Forelimb muscle (tissue), 1 donor: Measurements from ENCODE around the gene GATA3. TPM values are rescaled to one million over a fixed set of nuclear protein-coding genes. Genes with fewer than 3 reads are reported as not detected.

Experiments
- DNase-seq: peaks from one replicate; pipeline ENCODE4 v3.0.0-alpha.2; 2013; ENCODE audit warnings: low read depth
- polyA plus RNA-seq: library from polyadenylated mRNA; unstranded; fragments of 120-200 nt; gene quantifications from one replicate; pipeline ENCODE4 v1.2.1, GENCODE V29; 2013; ENCODE audit not compliant: insufficient read length

Gene GATA3
- polyA plus RNA-seq, 1 donor = 0.33 TPM

DNA sequence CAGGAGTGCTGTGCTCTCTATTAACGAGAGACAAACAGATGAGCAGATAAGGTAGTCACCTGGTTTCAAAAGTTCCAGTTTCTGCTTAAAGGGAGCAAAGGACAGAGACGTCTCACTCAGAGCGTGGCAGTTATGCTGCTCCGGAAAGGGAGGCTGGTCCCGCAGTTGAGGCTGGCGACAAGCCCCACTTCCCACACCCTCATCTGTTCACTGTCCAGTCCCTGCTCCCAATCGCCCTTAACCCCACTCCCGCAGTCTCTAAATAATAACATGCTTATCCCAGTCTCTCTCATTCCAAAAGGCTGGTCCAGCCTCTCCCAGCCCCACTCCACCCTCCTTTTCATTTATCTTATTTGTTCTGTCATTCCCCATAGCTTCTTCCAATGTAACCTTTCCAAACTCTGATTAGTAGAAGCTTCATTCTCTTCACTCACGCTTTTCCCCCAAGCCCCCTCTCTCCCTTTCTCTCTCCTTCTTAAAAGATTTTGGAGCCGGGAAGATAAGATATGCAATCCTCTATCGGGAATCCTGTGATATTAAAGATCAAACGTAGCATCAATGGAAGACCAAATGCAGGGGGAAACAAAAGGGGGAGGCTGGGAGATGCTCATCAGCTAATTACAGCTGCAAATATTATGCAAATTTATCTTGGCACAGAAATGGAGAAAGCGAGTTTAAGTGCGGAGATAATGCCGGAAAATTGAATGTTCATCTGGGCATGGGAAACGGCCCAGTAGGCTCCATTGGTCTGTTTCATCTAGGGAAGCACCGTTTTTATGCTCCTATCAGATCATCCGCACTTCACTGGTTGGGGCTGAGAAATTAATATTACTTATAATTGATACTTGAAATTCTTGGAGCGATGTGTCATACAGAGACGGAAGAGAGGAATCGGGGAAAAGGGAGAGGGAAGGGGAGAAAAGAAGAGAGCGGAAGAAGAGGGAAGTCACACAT, 16.3 kb upstream of the GATA3 start:
- DNase-seq = no peak

DNA sequence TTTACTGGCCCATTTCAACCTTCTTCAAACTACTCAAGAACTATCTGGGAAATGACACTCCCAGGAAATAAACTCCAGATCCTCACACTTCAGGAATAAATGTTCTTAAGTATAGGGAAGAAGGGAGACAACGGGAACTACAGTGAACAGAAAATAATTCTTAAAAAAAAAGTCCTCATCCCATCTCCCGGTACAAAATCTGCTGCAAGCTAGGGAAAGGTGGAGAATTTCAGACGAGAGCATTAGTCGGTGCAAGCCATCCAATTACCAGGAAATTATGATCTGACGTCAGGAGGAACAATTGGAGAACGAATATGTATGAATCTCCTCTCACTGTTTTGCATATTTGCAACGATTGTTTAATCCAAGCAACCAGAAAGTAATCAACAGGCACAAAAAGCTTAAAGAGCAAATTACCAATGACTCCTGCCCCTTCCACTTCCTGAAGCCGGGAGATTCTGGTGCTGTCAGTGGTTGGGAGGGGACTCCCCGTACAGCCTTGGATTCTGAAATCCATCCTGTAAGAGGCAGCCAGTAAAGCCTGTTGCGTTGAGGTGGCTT, 15.1 kb upstream of the GATA3 start:
- DNase-seq = no peak

DNA sequence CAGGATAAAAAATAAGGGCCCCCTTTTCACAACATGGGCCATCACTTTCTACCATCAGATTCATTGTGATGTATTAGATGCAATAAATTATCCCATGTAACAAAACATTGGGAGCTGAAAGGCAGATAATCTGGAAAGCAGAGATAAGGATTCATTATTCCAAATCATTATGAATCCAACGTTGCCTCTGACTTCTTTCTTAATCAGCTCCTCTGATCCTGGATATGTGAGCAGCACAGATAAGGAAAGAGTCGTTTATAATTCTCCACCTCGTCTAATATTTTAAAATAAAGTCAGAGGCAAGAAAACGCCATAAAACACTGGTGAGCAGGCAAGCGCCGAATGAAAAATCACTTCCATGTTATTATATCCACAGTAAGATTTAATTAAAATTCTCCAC, 13.8 kb upstream of the GATA3 start:
- DNase-seq = no peak

DNA sequence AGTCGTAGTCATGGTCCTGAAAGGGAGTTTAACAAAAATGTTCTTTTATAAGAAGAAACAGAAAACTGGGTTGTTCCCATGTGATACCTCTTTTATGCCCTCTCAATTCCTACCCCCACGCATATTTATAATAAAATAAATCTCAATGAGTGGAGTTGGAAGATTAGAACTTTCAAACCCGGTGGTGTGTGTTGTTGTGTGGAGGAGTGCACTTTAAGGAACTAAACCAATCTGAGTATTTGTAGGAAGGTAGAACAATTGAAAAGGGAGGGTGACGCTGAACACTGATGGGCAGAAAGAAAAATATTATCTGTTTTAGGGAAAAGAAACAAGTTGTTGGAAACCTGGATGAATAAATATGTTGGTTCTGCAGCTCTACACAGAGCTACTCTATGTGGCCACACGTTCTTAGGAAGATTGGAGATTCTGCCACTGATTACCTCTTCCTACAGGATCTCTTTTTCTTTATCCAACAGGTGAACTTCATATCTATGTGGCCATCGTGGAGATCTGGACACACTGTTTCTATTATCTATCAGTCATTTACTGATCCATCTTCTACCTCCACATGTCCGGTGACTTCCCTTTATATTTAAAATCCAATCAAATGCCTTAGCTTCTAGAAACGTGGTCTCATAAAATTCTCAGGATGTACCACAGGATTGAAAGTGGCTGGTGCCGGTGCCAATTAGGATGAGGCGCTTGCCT, 13.1 kb upstream of the GATA3 start:
- DNase-seq = no peak

DNA sequence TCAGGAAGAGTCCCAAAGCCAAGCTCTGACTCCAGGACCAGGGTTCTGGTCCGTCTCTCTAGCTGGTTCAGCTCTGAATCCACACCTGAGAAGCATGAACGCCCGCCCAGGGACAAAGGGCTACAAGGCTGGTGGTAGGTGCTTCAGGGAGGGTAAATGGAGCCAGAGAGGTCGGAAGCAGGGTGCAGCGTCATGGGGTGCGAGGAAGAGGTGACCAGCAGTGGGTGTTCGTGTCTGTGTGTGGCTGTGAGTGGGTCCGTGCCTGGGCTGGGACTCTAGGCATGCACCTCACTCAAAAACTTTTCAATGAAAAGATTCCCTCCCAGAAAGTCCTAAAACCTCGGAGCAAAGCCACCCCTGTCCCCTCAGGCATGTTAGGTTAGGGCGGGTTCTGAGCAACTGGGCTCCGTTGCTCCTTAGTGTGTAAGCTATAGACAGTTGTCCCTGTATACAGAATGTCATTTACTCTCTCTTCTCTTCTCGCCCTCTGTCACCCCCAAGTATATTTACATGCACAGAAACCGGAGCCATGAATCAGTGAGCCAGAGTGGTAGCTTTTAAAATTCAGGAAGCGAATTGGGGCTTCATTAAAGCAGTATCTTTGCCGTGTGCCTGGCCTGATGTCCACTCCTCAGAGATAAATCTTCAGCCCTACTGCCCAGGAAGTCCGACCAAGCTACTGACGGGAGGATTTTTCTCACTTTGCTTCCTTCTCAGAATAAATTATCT, 12.3 kb upstream of the GATA3 start:
- DNase-seq = no peak

DNA sequence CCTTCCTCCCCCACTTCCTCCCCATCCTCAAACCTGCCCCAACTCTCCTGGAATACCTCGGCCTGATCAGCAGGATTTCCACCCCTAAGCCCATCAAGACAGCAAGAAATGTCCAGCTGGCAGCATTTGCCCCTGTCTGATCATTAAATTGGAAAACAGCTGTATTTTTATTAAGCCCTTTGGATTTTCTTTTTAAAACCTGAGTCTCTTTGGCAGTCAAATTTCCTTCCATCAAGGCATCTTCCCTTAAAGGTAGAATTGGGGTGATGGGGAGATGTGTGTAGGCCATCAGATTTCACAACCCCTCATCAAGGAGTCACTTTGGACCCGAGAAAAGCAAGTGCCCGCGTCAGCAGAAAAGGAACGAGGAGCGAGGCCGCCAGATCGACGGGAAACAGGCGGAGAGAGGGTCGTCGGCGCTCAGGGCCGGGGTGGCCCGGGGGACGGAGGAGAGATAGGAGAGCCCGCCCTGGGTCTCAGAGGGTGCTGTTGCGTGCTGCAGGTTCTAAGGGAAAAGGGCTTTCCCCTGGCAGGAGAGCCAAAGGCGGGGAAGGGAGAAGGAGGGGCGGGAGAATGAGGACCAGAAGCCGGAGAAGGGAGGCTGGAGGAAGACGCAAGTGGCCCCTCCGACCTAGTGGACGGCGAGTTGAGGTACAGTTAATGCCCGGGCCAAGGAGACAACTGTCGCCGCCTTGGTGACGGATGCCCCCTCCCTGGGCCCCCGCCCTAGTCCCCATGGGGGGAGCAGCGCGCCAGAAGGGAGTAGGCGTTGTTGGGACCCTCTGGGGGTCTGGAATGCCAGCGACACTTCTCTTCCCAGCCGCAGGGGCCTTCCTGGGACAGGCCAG, 11.5 kb upstream of the GATA3 start:
- DNase-seq = no peak

DNA sequence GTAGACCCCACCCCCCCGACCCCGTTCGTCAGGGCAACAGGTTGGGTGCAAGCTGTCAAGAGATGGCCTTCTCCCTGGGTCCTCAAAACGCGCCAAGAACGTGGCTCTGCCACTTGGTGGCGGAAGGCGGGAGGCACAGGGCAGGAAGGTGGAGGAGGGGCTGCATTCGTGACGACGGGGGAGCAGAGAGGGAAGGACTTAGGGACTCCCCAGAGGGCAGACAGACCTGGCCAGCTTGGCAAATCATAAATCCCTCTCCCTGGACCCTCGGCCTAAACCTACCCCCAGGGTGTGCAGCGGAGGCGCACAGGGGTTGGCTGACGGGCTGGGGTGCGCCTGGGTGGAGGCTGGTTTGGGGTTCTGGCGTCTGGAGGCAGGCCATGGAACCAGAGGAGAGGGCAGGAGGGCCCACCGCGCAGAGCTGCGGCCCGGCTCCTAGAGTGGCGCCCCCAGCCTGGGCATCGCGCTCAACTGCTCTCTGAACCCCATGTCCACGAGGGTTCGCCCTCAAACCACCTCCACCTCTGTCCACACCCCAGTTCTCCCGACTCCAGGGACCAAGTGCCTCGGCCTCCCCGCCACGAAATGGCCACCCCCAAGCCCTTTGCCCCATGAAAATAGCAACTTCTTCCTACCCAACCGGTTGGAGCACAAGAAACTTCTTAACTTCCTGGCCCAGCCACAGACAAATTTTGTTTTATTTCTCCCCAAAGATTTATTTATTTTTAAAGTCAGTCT, 10.8 kb upstream of the GATA3 start:
- DNase-seq = no peak

DNA sequence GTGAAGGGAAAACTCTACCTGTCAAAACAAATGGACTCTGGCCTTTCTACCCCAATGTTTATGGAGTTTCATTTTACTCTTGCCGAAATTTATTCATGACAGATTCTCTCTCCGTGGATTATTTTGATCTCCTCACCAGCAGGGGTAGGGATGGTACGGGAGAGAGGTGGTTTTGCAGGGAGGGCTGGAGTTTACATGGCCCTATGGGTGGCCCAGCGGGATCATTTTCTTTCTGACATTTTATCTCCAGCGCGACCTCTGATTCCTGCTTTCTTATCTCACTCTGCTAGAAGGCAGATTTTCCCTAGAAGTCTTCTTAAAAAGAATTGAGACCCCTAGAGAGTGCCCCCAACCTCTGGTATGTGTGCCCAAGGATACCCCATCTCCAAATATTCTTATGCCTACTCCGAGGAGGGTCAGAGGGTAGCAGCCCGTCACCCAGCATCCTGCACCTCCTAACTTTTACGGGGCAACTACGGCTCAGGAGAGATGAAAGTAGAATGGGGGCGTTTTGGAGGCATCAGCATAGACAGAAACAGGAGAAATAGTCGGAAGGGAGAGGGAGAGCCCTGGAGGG, 10.1 kb upstream of the GATA3 start:
- no peak for DNase-seq

DNA sequence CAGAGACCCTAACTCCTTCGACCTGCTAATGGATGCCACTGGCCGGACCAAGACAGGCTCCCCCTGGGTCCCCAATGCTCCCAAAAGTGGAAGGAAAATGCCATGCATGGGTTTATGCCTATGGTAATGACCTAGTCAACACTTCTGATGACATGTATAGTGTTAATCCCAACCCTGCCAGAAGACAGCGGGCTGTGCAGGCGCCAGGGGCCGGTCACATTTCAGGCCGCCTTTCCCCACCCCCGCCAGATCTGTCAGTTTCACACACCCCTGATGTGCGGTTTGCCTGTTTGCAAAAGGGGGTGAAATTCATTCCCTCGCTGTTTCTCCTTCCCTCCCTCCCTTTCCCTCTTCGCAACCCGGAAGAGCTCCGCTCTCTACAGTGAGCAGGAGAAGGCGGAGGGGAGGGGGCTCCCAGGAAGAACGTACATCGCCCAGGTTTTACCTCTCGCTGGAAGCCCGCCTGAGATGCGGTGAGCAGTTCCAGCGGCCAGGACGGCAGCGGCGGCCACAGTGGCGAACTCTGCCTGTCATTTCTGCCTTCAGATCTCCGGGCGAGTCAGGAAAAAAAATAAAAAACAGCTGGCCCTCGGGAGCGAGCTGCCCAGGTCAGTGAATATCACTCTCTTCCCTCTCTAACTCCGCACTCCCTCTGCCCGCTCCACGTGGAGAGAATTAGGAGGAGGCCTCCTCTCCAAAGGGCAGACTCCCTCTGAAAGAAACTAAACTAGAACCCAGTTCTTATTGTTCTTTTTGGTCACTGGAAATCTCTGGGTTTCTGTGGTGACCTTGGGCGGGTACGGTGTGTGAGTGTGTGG, 9.4 kb upstream of the GATA3 start:
- no peak for DNase-seq

DNA sequence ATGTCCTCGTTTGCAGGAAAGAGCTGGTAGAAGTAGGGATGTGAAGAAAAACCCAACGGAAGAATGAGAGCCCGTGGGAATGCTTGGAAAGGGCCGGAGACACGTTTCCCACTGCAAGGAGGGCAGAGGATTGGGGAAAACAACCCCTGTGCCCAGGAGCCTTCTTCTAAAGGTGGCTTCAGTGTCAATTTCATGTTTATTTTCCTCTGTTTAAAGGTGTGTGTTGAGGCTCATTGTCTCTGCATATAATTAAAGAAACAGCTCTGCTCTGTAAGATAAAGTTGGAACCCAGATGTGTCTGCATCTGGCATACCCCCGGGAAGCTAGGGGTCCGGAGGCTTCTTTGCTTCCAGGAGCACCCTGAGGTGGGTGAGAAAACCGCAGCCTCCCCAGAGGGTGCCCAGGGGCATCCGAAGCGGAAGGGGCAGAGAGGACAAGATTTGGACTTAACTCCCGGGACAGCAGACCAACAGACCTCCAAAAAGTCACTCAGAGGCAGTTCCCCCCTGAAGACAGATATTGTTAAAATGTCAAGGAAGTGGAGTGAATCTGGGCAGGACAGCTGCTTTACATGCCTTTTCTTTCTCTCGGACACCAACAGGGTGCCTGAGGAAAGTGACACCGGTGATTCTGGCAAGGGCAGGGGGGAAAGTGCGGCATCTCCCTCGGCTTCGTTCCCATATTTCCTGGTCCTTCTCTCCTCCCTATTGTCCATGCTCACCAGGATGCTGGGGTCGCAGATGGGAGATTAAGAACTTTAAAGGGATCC, 8.6 kb upstream of the GATA3 start:
- no peak for DNase-seq

DNA sequence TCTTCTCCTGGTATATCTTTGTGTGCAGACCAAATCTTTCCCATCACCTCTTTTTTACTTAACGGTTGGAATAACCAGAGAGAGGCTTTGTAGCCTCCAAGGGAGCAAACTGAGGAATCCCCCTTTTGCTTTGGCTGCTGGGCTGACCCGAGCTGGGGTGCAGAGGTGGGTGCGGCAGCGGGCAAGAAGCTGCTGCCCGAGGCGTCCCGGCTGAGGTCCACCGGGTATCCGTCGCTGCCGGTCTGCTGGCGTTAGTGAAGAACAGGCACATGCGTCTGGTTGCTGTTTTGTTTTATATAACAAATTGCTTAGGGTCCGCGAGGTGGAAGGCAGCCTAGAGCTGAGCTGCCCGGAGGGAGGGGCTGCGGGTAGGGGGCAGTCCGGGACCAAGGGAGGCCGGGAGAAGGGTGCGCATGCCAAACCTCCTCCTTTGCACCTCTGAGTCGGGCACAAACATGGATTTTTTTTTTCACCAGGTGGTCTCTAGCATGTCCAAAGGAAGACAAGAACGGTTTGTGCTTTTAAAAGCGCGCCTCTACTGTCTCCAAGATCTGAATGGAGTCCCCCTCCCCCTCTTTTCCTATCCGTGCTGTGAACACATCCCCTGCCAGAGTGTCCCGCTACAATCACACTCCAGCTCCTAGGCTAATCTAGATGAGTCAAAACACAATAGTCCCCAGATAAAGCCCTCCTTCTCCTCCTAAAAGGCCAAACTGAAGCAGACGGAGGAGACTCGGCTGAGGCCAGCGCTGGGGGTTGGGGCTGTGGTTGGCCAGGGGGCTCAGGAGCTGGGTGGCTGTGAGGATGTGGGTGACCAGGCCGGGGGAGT, 6.8 kb upstream of the GATA3 start:
- no peak for DNase-seq

DNA sequence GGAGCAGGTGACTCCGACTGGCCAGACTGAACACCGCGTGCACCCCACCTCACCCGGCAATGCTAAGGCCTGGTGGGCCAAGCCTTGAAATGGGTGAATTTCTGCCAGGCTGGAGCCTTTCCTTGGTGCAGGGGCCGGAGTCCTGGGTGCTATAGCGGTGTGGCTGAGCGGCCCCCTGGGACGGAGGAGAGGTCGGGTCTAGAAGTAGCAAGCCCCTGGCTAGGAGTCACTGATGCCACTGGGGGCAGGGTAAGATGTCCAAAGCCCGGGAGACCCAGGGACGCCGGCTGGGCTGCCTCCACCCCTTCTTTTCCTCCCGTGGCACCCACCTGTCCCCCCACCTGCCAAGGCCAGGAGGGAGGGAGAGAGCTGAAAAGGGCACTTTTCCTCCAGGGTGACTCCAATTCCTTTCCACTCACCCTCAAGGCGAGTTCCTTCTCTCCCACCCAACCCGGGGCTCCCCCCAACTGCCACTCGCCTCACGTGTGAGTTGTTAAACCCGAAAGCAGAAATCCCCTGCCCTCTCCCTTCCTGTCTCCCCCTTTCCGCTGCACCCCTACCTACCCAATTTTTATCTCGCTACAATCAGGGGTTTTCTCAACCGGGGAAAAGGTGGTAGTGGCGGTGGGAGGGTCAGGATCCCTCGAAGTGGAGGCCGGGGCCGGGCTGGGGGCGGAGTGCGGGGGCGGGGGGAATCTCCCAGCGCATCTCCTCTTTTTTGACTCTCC, 6.0 kb upstream of the GATA3 start:
- DNase-seq = no peak

DNA sequence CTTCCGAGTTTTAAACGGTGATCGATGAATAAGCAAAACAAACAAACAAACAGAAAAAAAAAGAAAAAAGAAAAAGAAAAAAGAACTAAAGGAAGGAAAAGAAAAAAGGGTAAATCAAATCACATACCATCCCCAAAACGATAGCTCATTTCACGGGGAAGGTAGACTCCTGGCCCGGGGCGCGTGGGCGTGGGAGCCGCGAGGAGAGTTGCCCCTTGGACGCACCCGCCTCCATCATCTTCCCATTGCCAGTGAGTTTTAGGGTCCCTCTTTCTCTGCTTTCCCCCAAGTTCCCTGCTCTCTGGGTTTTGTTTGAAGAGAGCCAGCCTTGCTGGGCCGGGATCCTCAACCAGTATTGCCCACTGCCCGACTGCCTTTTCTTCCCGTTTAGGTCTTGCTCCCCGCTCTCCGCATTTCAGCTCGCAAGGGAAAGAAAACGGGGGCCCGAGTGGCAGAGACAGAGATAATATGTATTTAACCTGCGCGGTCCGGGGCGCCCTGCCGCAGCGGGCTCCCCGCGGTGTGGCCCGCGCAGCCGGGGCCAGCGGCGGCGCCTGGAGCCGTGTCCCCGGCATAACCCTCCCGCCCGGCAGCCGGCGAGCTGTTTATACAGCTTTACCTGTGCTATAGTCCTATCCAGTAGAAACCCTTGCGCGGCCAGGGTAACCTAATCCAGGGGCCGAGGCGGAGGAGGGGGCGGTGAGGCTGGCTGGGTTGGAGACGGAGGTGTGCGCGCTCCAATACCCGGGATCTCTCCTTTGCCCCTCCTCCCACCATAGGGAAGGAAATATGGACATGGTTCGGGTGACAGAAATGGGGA, 5.2 kb upstream of the GATA3 start:
- no peak for DNase-seq

DNA sequence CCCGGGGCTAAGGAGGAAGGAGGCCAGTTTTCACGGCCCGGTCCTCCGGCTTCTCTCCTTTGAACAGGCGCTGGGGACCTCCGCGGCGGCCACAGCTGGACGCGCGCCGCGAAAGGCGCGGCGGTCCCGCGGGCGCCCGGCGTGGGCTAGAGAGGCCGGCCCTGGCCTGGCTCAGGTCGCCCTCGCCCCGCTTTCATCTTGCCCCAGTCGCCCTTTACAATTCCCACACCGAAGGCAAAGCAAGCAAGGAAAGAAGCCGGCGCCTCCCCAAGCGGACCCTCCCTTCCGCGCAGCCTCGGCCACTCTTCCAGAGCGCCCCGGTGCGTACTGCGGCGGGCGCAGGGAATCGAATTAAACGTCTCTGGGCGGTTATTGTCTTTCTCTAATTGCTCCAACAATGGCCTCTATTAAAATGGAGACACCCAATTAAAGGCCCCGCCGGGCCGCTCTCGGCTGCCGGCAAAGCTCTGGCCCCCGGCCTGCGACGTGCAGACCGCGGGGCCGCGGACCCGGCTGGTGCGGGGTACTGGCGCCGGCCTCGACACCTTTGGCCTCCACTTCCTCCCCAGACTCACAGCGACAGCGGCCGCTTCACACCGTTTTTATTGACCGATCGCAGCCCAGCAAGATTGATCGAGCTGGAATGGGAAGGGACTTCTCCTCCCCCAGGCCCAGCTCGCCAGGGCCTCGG, 4.5 kb upstream of the GATA3 start:
- no peak for DNase-seq

DNA sequence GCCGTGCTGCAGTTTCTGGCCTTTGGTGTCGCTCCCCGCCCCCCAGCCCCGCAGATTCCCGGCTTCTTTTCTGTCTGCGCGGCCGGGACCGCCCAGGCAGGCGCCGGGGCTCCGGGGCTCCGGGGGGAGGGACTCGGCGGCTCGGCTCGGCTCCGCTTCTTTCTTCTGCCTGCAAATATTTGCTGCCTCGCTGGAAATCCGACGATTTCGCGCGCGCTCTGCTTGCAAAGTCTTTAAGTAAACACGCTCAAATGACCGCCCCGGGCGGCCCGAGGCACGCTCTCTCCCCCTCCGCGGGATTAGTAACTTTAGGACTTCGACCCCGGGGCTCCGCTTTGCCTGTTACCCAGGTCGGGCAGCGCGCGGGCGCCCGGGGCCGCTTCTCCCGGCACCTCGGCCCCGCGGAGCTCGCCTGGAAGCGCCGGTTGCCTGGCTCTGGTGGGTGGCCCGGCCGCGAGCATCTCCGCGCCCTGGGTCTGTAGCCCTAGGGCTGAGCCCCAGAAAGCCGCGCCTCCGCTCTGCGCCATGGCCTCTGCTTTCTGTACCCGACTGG, 3.9 kb upstream of the GATA3 start:
- DNase-seq = no peak
